PFSK-1 (cell line): ENCODE results near the gene BTNL2.

Experiments used
- FOXP2 ChIP-seq: optimal IDR thresholded peaks from 2 replicates; pipeline ENCODE3; 2011; ENCODE audit warnings: borderline replicate concordance, control low read depth, inconsistent platforms; ENCODE audit not compliant: insufficient read depth; ENCODE audit errors: extremely low read length, extremely low read depth
- POLR2AphosphoS5 ChIP-seq: IDR thresholded peaks from 2 replicates; pipeline ENCODE4 v1.6.1; 2012; ENCODE audit warnings: low read depth, mild to moderate bottlenecking, control low read depth, low read length, moderate library complexity
- SIN3A ChIP-seq: IDR thresholded peaks from 2 replicates; pipeline ENCODE4 v1.6.1; 2012; ENCODE audit warnings: mild to moderate bottlenecking, low read length, moderate library complexity, borderline replicate concordance; ENCODE audit not compliant: insufficient read depth
- TAF1 ChIP-seq: IDR thresholded peaks from 2 replicates; pipeline ENCODE4 v1.6.1; 2012; ENCODE audit warnings: low read length, control low read depth, borderline replicate concordance; ENCODE audit not compliant: insufficient read depth
- TF ChIP-seq, protein P1 (sequence below), 2 experiments: IDR thresholded peaks; 2 replicates each; pipeline versions ENCODE4 v1.6.1 to v1.8.0; 2011 to 2012; ENCODE audit warnings: low read depth in 2 of 2, low read length in 2 of 2, control low read depth in 1 of 2, inconsistent platforms in 1 of 2, mild to moderate bottlenecking in 1 of 2, moderate library complexity in 1 of 2; ENCODE audit not compliant: insufficient read depth in 1 of 2

DNA sequence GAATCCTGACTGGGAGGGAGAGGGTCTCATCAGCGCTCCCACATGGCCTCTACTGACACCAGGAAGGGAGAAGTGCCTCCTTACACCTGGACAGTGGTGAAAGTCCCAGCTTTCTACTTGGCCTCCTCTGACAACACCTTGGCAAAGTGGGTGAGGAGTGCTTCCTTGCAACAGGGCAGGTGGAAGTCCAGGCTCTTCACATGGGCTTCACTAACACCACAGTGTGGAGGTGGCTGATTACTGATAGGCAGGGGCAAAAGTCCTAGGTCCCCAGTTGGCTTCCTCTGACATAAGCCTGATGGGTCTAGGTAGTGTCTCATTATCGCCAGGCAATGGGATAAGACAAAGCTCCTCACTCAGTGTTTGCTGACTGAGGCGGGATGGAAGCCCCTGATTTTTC lies 23.2 kb upstream of the BTNL2 start:
- TF ChIP-seq POLR2AphosphoS5 = no peak
- no peak for TF ChIP-seq TAF1
- no peak for TF ChIP-seq SIN3A
- TF ChIP-seq, protein P1, sequence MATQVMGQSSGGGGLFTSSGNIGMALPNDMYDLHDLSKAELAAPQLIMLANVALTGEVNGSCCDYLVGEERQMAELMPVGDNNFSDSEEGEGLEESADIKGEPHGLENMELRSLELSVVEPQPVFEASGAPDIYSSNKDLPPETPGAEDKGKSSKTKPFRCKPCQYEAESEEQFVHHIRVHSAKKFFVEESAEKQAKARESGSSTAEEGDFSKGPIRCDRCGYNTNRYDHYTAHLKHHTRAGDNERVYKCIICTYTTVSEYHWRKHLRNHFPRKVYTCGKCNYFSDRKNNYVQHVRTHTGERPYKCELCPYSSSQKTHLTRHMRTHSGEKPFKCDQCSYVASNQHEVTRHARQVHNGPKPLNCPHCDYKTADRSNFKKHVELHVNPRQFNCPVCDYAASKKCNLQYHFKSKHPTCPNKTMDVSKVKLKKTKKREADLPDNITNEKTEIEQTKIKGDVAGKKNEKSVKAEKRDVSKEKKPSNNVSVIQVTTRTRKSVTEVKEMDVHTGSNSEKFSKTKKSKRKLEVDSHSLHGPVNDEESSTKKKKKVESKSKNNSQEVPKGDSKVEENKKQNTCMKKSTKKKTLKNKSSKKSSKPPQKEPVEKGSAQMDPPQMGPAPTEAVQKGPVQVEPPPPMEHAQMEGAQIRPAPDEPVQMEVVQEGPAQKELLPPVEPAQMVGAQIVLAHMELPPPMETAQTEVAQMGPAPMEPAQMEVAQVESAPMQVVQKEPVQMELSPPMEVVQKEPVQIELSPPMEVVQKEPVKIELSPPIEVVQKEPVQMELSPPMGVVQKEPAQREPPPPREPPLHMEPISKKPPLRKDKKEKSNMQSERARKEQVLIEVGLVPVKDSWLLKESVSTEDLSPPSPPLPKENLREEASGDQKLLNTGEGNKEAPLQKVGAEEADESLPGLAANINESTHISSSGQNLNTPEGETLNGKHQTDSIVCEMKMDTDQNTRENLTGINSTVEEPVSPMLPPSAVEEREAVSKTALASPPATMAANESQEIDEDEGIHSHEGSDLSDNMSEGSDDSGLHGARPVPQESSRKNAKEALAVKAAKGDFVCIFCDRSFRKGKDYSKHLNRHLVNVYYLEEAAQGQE (IDR thresholded peaks at IDR 0.05; ENCODE audit: insufficient read depth in 1 of 2, low read depth in 2 of 2, low read length in 2 of 2) = no peak
- TF ChIP-seq FOXP2 = no peak
